Measurements from ENCODE around the gene LINC01488.

The LINC01488 gene

DNA sequence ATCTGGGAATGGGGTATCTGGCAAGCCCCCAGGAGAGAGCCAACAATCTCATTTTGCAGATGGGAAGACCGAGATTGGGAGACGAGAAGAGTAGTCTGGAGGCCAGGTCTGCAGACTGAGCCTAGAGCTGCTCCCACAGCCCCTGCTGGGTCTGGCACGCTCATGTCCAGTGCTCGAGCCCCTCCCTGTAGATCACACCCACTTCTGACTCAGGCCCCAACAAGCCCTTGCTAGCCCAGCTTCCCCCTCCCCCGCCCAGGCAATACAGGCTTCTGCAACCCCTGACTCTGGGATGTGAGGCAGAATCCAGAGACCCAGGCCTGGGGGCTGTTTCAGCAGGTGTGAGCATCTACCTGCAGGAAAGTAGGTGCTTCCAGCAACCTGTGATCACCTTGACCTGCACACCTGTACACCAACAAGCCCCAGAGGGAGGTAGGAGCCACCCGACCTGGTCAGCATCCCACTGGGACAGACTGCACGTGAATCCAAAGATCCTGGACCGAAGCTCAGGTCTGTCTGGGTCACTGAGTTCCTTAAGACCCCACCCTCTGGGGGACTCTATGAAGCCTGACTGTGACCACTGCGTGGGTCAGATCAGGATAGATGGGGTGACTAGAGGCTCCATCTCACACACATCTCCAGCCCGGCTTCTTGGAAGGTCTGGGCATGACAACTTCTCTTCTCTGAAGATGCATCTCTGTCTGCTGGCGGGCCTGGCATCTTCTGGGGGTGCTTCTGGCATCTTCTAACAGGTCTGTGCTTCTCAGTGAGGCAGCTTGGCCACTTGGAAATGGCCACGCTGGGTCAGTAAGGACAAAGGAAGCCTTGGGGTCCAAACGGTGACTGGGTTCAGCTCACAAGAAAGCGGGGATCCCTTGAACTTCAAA lies 29.3 kb downstream of the LINC01488 start:
- DNase-seq (ENCODE audit: low read depth): no peak

DNA sequence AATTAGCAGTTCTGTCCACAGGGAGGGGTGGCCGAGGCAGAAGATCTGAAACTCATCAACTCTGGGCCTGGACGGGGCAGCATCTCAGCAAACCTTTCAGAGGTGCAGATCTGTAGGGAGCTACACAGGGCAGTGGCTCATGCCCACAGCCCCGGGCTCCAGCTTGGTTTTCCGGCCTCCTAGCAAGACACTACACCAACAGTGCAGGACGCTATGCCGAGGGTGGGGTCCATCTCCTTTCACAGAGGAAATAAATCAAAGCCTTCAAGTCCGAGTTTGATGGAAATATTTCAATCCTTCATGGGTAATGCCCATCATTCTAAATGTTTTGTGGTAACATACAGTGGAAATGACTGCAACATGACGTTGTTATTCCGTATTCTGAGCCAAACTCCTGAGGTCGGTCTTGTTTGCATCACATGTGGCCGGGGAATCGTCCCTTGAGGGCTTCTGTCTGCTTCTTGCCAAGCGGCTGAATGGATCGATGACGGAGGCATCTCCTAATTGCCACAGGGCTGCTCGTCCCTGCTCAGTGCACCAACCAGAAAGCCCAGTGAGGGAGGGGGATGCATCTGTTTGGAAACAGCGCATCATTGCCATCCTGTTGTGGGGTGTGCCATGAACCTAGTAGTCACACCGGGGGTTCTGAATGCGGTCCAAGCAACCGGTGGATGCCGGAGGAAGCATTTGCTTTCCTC lies 30.0 kb downstream of the LINC01488 start:
- no peak for DNase-seq (ENCODE audit: low read depth)

DNA sequence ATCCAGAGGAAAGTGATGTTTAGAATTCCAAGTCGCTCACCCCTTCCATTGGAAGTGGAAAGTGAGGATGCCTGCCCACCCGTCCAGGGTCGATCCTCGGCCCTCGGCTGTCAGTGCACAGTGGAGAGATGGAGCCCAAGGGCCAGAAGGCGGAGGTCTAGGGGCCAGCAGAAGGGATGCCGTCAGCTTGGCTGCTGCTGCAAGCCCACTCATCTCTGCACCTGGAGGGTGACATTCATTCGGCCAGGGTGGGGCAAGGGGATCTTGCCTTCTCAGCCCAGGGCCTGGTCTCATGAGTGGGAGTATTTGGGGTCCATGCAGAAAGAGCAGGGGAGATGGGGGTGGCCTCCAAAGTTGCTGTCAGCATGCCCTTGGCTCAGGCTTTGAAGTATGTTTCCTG lies 30.7 kb downstream of the LINC01488 start:
- DNase-seq (ENCODE audit: low read depth): no peak

DNA sequence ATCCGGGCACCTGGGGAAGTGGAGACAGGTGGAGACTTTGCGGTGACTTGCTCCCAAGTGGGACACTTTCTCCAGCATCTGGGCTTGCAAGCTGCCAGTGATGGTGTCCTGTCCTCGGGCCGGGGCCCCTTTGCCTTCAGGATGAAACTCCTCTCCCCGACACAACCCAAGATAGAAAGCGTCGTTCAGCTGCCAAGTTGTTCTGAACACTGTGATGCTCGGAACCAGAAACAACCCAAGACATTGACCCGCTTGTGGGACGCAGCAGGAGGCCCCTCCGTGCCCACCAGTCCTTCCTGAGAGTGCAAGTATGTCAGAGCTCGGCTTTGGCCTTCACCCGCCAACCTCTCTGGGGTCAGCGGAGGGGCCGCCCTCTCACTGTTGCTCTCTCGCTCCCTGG lies 31.3 kb downstream of the LINC01488 start:
- DNase-seq (ENCODE audit: low read depth): no peak

DNA sequence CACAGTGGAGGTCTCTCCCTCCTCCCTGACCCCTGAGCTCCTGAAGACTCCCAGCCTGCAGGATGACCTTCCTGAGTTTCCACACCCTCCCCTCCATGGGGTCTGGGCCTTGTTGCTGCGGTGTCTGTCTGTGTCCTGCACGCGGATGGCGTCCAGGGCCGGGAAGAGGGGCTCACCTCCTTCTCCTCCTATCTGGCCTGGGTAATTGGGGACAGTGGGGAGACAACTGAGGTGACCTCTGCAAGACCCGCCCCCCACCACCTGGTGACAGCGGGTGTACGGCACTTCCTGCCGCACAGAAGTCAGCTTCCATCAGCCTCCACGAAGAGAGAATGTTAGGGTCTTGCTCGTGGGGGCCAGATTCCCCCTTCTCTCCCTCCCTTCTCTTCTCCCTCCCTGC lies 31.7 kb downstream of the LINC01488 start:
- DNase-seq (ENCODE audit: low read depth): no peak

DNA sequence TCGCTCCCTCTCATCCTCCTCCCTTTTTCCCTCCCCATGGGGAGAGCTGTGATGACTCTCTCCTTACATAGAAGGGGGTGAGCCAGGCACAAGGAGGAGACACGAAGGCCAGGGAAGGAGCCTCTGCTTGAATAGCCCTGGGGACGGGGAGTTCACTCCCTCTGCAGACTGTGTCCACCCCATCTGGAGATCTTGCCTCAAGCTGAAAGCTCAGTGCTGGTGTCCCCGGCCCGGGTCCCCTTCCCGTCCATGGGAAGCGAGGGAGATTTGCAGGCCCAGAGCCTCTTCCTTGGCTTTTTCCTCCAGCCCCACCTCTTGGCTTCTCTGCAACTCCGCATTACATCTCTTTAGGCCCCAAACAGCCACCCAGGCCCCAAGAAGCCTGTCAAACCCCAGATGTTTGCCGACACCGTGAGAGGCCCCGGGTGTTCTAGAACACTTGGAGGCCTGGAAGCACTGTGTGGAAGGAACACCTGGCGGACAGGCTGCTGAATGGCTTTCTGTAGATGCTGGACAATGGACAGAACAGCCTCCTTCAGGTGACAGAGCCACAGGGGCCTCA lies 32.3 kb downstream of the LINC01488 start:
- DNase-seq (ENCODE audit: low read depth): no peak

DNA sequence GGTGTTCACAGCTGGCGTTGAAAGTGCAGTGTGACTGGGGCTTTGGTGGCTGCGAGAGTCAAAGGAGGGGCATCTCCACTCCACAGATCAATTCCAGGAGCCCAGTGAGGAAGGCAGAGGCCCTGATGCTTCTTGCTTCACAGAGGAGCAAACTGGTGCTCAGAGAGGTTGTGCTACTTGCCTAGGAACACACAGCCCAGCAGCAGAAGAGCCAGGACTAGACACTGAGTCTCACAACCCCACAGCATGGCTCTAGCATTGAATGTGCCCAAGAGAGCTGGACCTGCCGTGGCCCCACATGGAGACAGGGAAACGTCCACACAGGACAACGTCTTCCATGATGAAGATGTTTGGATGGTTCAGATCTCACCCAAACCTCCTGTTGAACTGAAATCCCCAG lies 33.3 kb downstream of the LINC01488 start:
- no peak for DNase-seq (ENCODE audit: low read depth)

DNA sequence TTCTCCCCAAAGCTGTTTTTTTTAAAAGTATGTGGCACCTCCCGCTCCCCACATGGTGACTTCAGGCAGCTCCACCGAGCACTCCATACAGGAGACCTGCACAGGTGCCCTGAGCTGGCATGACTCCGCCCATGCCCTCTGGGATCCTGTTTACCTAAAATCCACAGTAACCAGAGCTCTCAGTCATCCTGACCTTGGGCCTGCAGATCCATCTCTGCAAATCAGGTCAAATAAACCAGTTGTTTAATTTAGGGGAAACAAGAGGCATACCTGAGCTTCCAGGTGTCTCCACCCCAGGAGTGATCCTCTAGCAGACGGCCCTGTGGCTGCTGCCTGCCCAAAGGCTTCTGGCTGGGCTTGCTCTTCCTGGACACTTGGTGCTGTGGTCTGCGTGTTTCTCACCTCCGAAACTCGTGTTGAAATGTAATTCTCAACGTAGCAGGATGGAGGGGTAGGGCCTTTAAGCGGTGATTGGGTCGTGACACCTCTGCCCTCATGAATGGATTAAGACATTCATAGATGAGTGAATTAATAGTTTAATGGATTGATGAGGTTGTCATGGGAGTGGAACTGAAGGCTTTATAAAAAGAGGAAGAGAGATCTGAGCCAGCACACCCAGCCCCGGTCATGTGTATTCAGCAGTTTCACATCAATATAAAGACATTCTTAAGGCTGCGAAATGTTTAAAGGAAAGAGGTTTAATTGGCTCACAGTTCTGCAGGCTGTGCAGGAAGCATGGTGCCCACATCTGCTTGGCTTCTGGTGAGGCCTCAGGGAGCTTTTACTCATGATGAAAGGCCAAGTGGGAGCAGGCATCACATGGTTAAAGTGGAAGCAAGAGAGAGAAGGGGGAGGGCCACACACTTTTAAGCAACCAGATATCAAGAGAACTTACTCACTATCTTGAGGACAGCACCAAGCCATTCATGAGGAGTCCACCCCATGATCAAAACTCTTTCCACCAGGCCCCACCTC lies 34.1 kb downstream of the LINC01488 start:
- DNase-seq (ENCODE audit: low read depth): no peak

DNA sequence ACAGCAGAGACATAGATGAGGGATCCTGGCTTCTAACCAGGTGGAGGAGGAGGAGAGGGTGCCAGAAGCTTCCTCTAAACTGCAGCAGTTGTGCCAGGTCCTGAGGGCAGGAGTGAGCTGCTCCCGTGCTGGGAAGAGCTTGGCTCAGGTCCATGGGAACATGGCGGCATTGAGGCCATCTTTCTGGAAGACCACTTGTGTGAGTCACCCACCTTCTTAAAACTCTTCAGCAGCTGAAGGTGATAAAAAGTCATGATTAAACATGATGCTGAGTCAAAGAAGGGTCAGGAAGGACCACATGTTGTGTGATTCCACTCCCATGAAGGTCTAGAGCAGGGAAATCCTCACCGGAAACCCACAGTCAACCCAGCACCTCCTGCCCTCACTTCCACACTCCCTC lies 35.1 kb downstream of the LINC01488 start:
- DNase-seq (ENCODE audit: low read depth): no peak

DNA sequence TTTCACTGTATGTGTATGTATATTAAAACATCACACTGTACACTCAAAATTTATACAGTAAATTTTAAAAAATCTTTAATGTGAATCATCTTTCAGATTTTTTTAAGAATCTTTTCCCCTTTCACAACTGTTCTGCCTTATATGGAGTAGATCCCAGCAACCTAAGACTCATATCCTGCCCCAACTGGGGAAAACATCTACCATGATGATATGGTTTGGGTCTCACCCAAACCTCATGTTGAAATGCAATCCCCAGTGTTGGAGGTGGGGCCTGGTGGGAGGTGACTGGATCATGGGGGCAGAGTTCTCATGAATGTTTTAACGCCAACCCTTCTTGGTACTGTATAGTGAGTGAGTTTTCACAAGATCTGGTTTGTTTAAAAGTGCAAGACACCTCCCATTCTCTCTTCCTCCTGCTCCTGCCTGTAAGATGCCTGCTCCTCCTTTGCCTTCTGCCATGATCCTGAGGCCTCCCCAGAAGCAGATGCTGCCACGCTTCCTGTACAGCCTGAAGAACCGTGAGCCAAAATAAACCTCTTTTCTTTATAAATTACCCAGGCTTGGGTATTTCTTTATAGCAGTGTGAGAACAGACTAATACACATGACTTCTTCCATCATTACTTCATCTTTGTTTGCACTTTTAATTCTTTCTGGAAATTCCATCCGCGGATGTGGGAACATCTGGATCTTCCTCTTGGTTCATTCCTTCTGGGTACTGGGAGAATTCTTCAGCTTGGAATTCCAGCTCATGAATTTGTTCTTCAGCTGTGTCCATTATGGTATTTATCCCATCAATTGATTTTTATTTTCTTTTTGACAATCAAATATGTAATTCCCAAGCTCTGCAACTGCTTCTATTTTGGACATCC lies 36.9 kb downstream of the LINC01488 start:
- no peak for DNase-seq (ENCODE audit: low read depth)

DNA sequence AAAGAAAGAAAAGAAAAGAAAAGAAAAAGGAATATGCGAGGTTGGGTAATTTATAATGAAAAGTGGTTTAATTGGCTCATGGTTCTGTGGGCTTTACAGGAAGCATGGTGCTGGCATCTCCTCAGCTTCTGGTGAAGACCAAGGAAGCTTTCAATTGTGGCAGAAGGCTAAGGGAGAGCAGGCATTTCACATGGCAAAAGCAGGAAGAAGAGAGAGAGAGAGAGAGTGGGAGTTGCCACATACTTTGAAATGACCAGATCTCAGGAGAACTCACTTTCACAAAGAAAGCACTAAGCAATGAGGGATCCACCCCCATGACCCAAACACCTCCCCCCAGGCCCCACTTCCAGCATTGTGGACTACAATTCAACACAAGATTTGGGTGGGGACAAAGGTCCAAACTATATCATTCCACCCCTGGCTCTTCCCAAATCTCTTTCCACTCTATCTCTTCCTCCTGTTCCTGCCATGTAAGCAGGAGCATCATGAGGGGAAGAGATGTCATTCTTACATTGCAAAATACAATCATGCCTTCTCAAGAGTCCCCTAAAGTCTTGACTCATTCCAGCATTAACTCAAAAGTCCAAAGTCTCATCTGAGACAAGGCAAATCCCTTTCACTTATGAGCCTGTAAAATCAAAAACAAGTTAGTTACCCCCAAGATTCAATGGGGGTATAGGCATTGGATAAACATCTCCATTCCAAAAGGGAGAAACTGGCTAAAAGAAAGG lies 38.9 kb downstream of the LINC01488 start:
- no peak for DNase-seq (ENCODE audit: low read depth)

DNA sequence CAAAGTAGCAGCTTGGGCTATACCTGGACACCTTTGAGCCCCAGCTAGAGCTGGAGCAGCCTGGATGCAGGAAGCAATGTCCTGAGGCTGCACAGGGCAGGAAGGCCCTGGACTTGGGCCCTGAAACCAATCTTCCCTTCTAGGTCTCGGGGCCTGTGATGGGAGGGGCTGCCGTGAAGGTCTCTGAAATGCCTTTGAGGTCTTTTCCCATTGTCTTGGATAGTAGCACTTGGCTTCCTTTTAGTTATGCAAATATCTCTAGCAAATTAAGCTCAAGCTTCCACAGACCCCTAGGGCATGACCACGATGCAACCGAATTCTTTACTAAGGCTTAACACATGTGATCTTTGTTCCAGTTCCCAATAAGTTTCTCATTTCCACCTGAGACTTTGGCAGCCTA lies 40.0 kb downstream of the LINC01488 start:
- no peak for DNase-seq (ENCODE audit: low read depth)

DNA sequence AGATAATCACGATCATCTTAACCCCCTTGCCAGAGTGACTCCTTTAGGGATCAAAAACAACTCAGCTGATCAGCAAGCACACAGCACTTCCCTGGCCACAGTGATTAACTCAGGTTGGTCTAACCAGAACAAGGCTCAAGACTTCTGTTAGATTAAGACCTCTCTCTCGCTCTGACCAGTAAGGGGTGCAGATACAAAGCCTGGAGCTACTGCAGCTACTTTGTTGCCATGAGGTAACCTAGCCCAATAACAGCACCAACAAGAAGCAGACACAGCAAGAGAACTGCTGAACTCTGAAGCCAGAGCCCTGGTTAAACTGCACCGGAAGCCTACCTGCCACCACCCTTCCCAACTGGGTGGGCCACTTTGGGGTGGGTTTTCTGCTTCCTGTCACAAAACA lies 42.0 kb downstream of the LINC01488 start:
- no peak for DNase-seq (ENCODE audit: low read depth)

DNA sequence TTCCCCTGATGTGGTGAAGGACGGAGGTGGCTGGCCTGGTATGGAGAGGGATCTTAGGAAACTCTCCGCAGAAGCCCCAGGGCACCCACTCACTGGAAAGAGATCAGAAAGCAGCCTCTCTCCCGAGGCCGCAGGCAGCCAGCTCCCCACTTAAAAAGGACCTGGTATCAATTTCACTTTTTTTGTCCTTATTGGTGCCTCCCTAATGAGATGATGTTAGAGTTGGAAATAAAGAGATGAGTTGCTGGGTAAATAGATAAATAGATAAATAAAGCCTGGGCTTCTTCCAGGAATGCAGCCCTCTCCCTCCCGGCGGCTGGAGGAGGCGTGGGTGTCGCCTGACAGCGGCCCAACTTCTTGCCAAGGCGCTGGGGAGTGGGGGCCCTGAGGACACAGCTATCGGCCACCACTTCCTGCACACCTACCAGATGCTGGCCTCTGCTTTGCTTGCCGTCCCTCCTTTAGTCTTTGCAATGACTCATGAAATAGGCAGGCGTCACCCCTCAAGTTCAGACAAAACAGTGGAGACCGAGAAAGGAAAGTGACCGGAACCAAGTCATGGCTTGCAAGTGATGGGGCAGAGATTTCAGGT lies 42.9 kb downstream of the LINC01488 start:
- DNase-seq (ENCODE audit: low read depth): no peak

DNA sequence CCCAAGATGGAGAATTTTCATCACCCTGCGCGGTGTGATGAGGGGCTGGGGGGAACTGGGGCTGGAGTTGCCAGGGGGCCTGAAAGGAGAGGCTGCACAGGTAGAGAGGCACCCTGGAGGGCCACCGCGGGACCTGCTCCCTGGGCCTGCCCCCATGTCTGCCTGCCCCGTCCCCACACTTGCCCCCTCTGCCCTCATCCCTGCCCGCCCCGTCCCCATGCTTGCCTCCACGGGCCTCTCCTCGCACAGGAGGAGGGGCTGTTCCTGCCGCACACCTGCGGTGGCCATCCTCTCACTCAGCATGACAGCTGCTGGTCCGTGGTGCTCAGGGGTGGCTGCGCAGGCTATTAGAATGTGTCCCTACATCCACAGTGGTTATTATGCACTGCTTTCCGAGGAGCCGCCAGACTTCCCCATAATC lies 43.5 kb downstream of the LINC01488 start:
- no peak for DNase-seq (ENCODE audit: low read depth)

DNA sequence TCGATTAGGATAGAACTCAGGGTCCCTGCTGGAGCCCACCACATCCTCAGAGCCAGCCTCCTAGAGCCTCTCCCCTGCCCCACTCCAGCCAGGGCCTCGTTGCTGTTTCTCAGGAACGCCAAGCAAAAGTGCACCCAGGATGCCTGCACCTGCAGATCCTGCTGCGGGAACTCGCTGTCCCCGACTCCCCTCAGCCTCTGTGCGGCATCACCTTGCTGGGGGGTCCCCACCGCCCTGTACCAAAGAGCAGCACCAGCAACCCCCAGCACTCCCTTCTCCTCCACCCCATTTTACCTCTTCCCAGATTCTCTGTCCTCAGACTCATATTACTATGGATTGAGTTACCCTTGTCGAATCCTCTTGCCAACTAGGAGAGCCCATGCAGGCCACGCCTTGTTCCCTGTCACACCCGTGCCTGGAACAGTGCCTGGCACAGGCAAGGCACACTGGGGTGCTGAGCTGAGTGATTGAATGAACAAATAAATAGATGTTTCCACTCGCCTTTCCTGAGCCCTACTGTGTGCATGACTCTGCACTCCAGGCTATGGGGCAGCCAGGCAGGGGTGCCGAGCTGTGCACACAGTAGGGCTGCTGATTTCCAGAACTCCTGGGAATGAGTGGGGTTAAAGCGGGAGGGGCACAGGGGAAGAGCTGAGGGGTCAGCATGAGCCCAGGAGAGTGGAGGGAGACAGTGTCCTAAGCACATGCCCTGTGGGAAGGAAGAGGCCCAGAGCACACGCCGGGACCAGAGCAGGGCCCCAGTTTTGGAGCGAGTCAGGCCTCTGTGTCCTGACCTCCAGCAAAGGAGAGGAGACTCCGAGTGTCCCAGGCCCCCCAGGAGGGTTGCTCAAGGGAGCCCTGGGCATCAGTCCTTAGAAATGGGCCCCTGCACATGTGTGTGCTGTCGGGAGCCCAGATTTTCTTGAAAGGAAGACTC lies 44.3 kb downstream of the LINC01488 start:
- no peak for DNase-seq (ENCODE audit: low read depth)

DNA sequence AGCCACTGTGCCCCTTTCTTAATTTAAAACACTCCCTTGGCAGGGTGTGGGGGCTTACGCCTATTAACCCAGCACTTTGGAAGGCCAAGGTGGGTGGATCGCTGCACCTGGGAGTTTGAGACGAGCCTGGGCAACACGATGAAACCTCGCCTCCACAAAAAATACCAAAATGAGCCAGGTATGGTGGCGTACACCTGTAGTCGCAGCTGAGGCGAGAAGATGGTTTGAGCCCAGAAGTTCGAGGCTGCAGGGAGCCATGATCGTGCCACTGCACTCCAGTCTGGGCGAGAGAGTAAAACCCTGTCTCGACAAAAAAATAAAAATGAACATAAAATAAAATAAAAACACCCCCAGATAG lies 45.0 kb downstream of the LINC01488 start:
- no peak for DNase-seq (ENCODE audit: low read depth)

DNA sequence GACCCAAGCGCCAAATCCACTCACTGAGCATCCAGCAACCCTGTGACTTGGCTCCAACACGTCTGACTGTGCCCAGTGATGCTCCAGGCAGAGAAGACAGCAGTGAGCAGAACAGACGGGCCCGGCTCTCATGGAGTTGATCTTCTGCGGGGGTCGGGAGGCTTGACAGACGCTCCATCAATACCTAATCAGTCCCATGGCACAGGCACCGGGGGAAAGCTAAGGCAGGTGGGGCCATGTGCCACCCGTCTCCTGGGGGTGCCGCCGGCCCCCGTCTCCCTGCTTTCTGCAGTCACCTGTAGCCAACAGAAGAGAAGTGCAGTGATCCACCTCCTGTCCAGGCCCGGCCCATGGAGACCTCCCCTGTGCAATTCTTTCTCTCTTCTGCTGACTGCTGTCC lies 47.5 kb downstream of the LINC01488 start:
- no peak for DNase-seq (ENCODE audit: low read depth)
